SK-N-SH treated with all-trans-retinoic acid at 6 μM for 48 hours (cell line): ENCODE measurements around the gene CNTNAP2.

ENCODE experiments used
- ATAC-seq: fragments of 200-7000 bp; cut with Tn5 transposase; 3 replicates; pipeline ENCODE4 v1.9.1; 2020; ENCODE audit warnings: mild to moderate bottlenecking, moderate library complexity
- ARNTL ChIP-seq: fragments of 450-650 bp; formaldehyde crosslinking; IDR thresholded peaks from 2 replicates; pipeline ENCODE4 v1.5.0; 2020; ENCODE audit warnings: low read depth, mild to moderate bottlenecking, moderate library complexity, borderline replicate concordance
- BACH2 ChIP-seq: fragments of 250-450 bp; sonication (Bioruptor Pico); IDR thresholded peaks from 2 replicates; pipeline ENCODE4 v1.9.0; 2021; ENCODE audit warnings: mild to moderate bottlenecking, borderline replicate concordance
- CREB5 ChIP-seq: fragments of 250-450 bp; sonication (Bioruptor Pico); IDR thresholded peaks from 2 replicates; pipeline ENCODE4 v1.5.1; 2020; ENCODE audit warnings: low read depth, mild to moderate bottlenecking, moderate library complexity
- CSDC2 ChIP-seq: fragments of 250-450 bp; sonication (Bioruptor Pico); IDR thresholded peaks from 2 replicates; pipeline ENCODE4 v1.5.0; 2020; ENCODE audit warnings: mild to moderate bottlenecking, moderate library complexity
- ESRRG ChIP-seq: fragments of 250-450 bp; sonication (Bioruptor Pico); IDR thresholded peaks from 2 replicates; pipeline ENCODE4 v1.6.1; 2021; ENCODE audit warnings: mild to moderate bottlenecking
- GLIS3 ChIP-seq: fragments of 250-450 bp; sonication (Bioruptor Pico); IDR thresholded peaks from 2 replicates; pipeline ENCODE4 v1.5.0; 2020; ENCODE audit warnings: mild to moderate bottlenecking, moderate library complexity
- ISL1 ChIP-seq: fragments of 250-450 bp; sonication (Bioruptor Pico); IDR thresholded peaks from 2 replicates; pipeline ENCODE4 v2.1.2; 2022; ENCODE audit warnings: mild to moderate bottlenecking, moderate library complexity
- OSR1 ChIP-seq: fragments of 250-450 bp; sonication (Bioruptor Pico); IDR thresholded peaks from 2 replicates; pipeline ENCODE4 v1.8.0; 2022; ENCODE audit warnings: moderate library complexity, mild to moderate bottlenecking, inconsistent platforms
- PATZ1 ChIP-seq: fragments of 250-450 bp; sonication (Bioruptor Pico); IDR thresholded peaks from 2 replicates; pipeline ENCODE4 v1.8.0; 2020; ENCODE audit warnings: mild to moderate bottlenecking, moderate library complexity, borderline replicate concordance
- POU6F1 ChIP-seq: fragments of 250-450 bp; sonication (Bioruptor Pico); IDR thresholded peaks from 2 replicates; pipeline ENCODE4 v1.8.0; 2021; ENCODE audit warnings: low read depth, mild to moderate bottlenecking, moderate library complexity, borderline replicate concordance
- PPARA ChIP-seq: fragments of 250-450 bp; sonication (Bioruptor Pico); IDR thresholded peaks from 2 replicates; pipeline ENCODE4 v1.5.0; 2020; ENCODE audit warnings: mild to moderate bottlenecking, borderline replicate concordance
- RARB ChIP-seq: fragments of 250-450 bp; sonication (Bioruptor Pico); IDR thresholded peaks from 2 replicates; pipeline ENCODE4 v1.8.0; 2021; ENCODE audit warnings: mild to moderate bottlenecking, moderate library complexity
- SNAI2 ChIP-seq: fragments of 250-450 bp; sonication (Bioruptor Pico); IDR thresholded peaks from 2 replicates; pipeline ENCODE4 v1.5.0; 2020; ENCODE audit warnings: mild to moderate bottlenecking, moderate library complexity
- TCF4 ChIP-seq: fragments of 250-450 bp; sonication (Bioruptor Pico); IDR thresholded peaks from 2 replicates; pipeline ENCODE4 v1.8.0; 2021; ENCODE audit warnings: mild to moderate bottlenecking, moderate library complexity, borderline replicate concordance
- TOX ChIP-seq: fragments of 250-450 bp; sonication (Bioruptor Pico); IDR thresholded peaks from 2 replicates; pipeline ENCODE4 v1.8.0; 2021; ENCODE audit warnings: mild to moderate bottlenecking, moderate library complexity, borderline replicate concordance
- TSHZ2 ChIP-seq: fragments of 250-450 bp; sonication (Bioruptor Pico); IDR thresholded peaks from 2 replicates; pipeline ENCODE4 v1.5.0; 2020; ENCODE audit warnings: mild to moderate bottlenecking, moderate library complexity
- ZC3H10 ChIP-seq: fragments of 250-450 bp; sonication (Bioruptor Pico); IDR thresholded peaks from 2 replicates; pipeline ENCODE4 v1.5.1; 2021; ENCODE audit warnings: mild to moderate bottlenecking, moderate library complexity
- ZFP3 ChIP-seq: fragments of 250-450 bp; sonication (Bioruptor Pico); IDR thresholded peaks from 2 replicates; pipeline ENCODE4 v1.5.0; 2020; ENCODE audit warnings: mild to moderate bottlenecking, moderate library complexity
- ZFP30 ChIP-seq: fragments of 450-650 bp; formaldehyde crosslinking; IDR thresholded peaks from 2 replicates; pipeline ENCODE4 v1.5.0; 2022; ENCODE audit warnings: mild to moderate bottlenecking, moderate library complexity
- ZNF565 ChIP-seq: fragments of 450-650 bp; formaldehyde crosslinking; conservative IDR thresholded peaks from 2 replicates; pipeline ENCODE4 v1.5.0; 2020; ENCODE audit warnings: low read depth, mild to moderate bottlenecking, moderate library complexity
- ZNF70 ChIP-seq: fragments of 450-650 bp; formaldehyde crosslinking; IDR thresholded peaks from 2 replicates; pipeline ENCODE4 v1.5.0; 2020; ENCODE audit warnings: mild to moderate bottlenecking, moderate library complexity
- ZNF8 ChIP-seq: fragments of 450-650 bp; formaldehyde crosslinking; IDR thresholded peaks from 2 replicates; pipeline ENCODE4 v1.5.0; 2020; ENCODE audit warnings: mild to moderate bottlenecking, moderate library complexity

Gene CNTNAP2

GRCh38 chr7:148304083-148304335 is 2187.4 kb downstream of the CNTNAP2 start:
- TF ChIP-seq ZC3H10 (CRISPR knock-in tag) (no peak), PPARA (no peak), CREB5 (no peak), GLIS3 (CRISPR knock-in tag) (no peak), ZNF565 (CRISPR knock-in tag) (no peak), ESRRG (CRISPR knock-in tag) (no peak), TOX (CRISPR knock-in tag) (no peak), ZFP30 (no peak), PATZ1 (CRISPR knock-in tag) (no peak), ARNTL (CRISPR knock-in tag) (no peak), BACH2 (CRISPR knock-in tag) (no peak), TCF4 (CRISPR knock-in tag) (no peak), ZNF70 (CRISPR knock-in tag) (no peak)
- no peak; the same call in 2 of the 3 replicates for ATAC-seq

- TF ChIP-seq ZNF70 (CRISPR knock-in tag) = no peak
- no peak for TF ChIP-seq ZNF8
- ATAC-seq = peak; percentile 8
These were observed 2187.9 kb downstream of the CNTNAP2 start for GRCh38 chr7:148304456-148304855.

- ATAC-seq = no peak
- TF ChIP-seq ZFP3 (CRISPR knock-in tag) = no peak
- no peak for TF ChIP-seq ESRRG (CRISPR knock-in tag)
- TF ChIP-seq ZFP30 = no peak
- no peak for TF ChIP-seq TCF4 (CRISPR knock-in tag)
- TF ChIP-seq ISL1 (CRISPR knock-in tag) = no peak
- TF ChIP-seq CSDC2 = no peak
- TF ChIP-seq RARB (CRISPR knock-in tag) = no peak
- TF ChIP-seq OSR1 (CRISPR knock-in tag) = no peak
- no peak for TF ChIP-seq ZNF565 (CRISPR knock-in tag)
- no peak for TF ChIP-seq CREB5
- TF ChIP-seq ZC3H10 (CRISPR knock-in tag) = no peak
- no peak for TF ChIP-seq PATZ1 (CRISPR knock-in tag)
- no peak for TF ChIP-seq TOX (CRISPR knock-in tag)
- no peak for TF ChIP-seq SNAI2 (CRISPR knock-in tag)
These were observed 2190.2 kb downstream of the CNTNAP2 start for GRCh38 chr7:148306759-148307158.

- ATAC-seq = no peak
- TF ChIP-seq TOX (CRISPR knock-in tag) (no peak), ZFP3 (CRISPR knock-in tag) (no peak), ZNF8 (no peak), CREB5 (no peak), BACH2 (CRISPR knock-in tag) (no peak), TSHZ2 (CRISPR knock-in tag) (no peak), POU6F1 (CRISPR knock-in tag) (no peak), RARB (CRISPR knock-in tag) (no peak), PPARA (no peak), ESRRG (CRISPR knock-in tag) (no peak), ZNF565 (CRISPR knock-in tag) (no peak), ZFP30 (no peak), TCF4 (CRISPR knock-in tag) (no peak)
These were observed 2201.7 kb downstream of the CNTNAP2 start for GRCh38 chr7:148318102-148318811.
